ENCODE measurements around the gene KLF12.

DNA sequence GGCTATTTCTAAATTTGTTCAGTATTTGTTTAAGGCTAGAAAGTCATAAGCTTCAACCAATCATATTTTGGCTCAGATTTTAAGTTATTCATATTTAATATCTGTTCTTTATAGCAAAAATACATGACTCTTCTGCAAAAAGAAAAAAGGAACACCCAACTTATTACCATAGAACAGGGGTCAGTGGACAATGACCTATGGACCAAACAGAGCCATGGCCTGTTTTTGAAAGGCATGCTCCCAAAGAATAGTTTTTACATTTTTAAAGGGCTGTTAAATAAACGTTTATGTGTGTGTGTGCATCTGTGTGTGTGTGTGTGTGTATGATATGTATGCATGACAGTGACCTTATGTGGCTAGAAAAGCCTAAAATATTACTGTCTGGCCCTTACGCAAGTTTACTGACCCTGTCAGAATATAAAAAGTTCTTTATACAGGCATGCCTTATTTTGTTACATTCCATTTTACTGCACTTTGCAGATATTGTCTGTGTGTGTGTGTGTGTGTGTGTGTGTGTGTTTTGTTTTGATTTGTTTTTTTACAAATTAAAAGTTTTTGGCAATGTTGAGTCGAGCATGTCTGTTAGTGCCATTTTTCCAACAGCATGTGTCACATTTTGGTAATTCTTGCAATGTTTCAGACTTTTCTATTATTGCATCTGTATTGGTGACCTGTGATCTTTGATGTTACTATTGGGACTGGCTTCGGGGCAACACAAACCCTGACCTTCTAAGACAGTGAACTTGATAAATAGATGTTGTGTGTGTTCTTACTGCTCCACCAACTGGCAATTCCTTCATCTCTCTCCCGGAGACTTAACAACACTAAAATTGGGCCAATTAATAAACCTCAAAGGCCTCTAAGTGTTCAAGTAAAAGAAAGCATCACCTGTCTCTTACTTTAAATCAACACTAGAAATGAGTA, 22.0 kb downstream of the KLF12 start:
- TF ChIP-seq, protein P1, sequence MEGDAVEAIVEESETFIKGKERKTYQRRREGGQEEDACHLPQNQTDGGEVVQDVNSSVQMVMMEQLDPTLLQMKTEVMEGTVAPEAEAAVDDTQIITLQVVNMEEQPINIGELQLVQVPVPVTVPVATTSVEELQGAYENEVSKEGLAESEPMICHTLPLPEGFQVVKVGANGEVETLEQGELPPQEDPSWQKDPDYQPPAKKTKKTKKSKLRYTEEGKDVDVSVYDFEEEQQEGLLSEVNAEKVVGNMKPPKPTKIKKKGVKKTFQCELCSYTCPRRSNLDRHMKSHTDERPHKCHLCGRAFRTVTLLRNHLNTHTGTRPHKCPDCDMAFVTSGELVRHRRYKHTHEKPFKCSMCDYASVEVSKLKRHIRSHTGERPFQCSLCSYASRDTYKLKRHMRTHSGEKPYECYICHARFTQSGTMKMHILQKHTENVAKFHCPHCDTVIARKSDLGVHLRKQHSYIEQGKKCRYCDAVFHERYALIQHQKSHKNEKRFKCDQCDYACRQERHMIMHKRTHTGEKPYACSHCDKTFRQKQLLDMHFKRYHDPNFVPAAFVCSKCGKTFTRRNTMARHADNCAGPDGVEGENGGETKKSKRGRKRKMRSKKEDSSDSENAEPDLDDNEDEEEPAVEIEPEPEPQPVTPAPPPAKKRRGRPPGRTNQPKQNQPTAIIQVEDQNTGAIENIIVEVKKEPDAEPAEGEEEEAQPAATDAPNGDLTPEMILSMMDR (IDR thresholded peaks at IDR 0.05 in 2 of 3, conservative IDR thresholded peaks at IDR 0.05 in 1 of 3; ENCODE audit: borderline replicate concordance in 1 of 3, insufficient read depth in 1 of 3, low read depth in 2 of 3, low read length in 2 of 3), result no peak
- TF ChIP-seq, protein P2, sequence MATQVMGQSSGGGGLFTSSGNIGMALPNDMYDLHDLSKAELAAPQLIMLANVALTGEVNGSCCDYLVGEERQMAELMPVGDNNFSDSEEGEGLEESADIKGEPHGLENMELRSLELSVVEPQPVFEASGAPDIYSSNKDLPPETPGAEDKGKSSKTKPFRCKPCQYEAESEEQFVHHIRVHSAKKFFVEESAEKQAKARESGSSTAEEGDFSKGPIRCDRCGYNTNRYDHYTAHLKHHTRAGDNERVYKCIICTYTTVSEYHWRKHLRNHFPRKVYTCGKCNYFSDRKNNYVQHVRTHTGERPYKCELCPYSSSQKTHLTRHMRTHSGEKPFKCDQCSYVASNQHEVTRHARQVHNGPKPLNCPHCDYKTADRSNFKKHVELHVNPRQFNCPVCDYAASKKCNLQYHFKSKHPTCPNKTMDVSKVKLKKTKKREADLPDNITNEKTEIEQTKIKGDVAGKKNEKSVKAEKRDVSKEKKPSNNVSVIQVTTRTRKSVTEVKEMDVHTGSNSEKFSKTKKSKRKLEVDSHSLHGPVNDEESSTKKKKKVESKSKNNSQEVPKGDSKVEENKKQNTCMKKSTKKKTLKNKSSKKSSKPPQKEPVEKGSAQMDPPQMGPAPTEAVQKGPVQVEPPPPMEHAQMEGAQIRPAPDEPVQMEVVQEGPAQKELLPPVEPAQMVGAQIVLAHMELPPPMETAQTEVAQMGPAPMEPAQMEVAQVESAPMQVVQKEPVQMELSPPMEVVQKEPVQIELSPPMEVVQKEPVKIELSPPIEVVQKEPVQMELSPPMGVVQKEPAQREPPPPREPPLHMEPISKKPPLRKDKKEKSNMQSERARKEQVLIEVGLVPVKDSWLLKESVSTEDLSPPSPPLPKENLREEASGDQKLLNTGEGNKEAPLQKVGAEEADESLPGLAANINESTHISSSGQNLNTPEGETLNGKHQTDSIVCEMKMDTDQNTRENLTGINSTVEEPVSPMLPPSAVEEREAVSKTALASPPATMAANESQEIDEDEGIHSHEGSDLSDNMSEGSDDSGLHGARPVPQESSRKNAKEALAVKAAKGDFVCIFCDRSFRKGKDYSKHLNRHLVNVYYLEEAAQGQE (IDR thresholded peaks at IDR 0.05; ENCODE audit: low read depth), result no peak

All from HCT116 (cell line).